SK-N-SH (cell line): ENCODE results near the gene PRND. TPM values are rescaled to one million over a fixed set of nuclear protein-coding genes. Genes with fewer than 3 reads are reported as not detected.

Source experiments
- CTCF ChIA-PET: fragments of 300-600, 350-600 bp; formaldehyde crosslinking; extraction: SDS; loops from one replicate; lab custom pipeline; 2021; lab: Yijun Ruan, JAX
- POLR2A ChIA-PET: fragments of 350-600 bp; sonication (Branson Sonifier 250); formaldehyde crosslinking; extraction: SDS; loops from one replicate; lab custom pipeline; 2020; ENCODE audit warnings: antibody characterized with exemption, inconsistent platforms; lab: Yijun Ruan, JAX
- DNase-seq: peaks from one replicate; pipeline ENCODE4 v3.0.0; 2012
- H2AFZ ChIP-seq: fragments of 200-600 bp; sonication (generic); 2 replicates; pipeline ENCODE4 v1.8.1; 2016; ENCODE audit warnings: antibody characterized with exemption, mild to moderate bottlenecking, low read depth
- H3F3A ChIP-seq: fragments of 200-600 bp; sonication (generic); replicated peaks from 2 replicates; pipeline ENCODE3; 2016; ENCODE audit warnings: antibody characterized with exemption, mild to moderate bottlenecking; ENCODE audit not compliant: insufficient read depth
- H3K27ac ChIP-seq, 2 experiments: fragments of 200-500 bp in 1 of 2; fragments of 200-600 bp in 1 of 2; sonication (Bioruptor generic) in 1 of 2; sonication (generic), shearing (Covaris generic) in 1 of 2; 2 replicates each; pipeline versions ENCODE4 v1.5.1 to v1.6.1; 2014 to 2016; ENCODE audit warnings: low read depth in 2 of 2, inconsistent platforms in 1 of 2, low read length in 1 of 2, mild to moderate bottlenecking in 1 of 2, mixed read lengths in 1 of 2
- H3K27me3 ChIP-seq: fragments of 200-600 bp; sonication (generic), shearing (Covaris generic); 2 replicates; pipeline ENCODE4 v1.6.1; 2016; ENCODE audit warnings: mixed run types; ENCODE audit not compliant: insufficient read depth
- H3K36me3 ChIP-seq, 2 experiments: fragments of 200-500 bp in 1 of 2; fragments of 200-600 bp in 1 of 2; sonication (Bioruptor generic) in 1 of 2; sonication (generic) in 1 of 2; replicated peaks in 1 of 2; 2 replicates each; pipeline versions ENCODE3 to v1.5.1; 2014 to 2016; ENCODE audit warnings: low read length in 1 of 2, mild to moderate bottlenecking in 1 of 2; ENCODE audit not compliant: insufficient read depth in 2 of 2, control insufficient read depth in 1 of 2
- H3K4me1 ChIP-seq, 2 experiments: fragments of 200-500 bp in 1 of 2; fragments of 200-600 bp in 1 of 2; sonication (Bioruptor generic) in 1 of 2; sonication (generic), shearing (Covaris generic) in 1 of 2; 2 replicates each; pipeline versions ENCODE4 v1.5.1 to v1.6.1; 2014 to 2016; ENCODE audit warnings: low read depth in 1 of 2, low read length in 1 of 2, mixed run types in 1 of 2; ENCODE audit not compliant: insufficient read depth in 2 of 2, control insufficient read depth in 1 of 2
- H3K4me2 ChIP-seq: fragments of 200-600 bp; sonication (generic), shearing (Covaris generic); 2 replicates; pipeline ENCODE4 v1.6.1; 2017; ENCODE audit warnings: mixed run types
- H3K4me3 ChIP-seq, 2 experiments: fragments of 200-500 bp in 1 of 2; fragments of 200-600 bp in 1 of 2; sonication (Bioruptor generic) in 1 of 2; sonication (generic), shearing (Covaris generic) in 1 of 2; 2 replicates each; pipeline versions ENCODE4 v1.5.1 to v1.8.1; 2014 to 2016; ENCODE audit warnings: low read depth in 2 of 2, inconsistent platforms in 1 of 2, low read length in 1 of 2, mild to moderate bottlenecking in 1 of 2, mixed read lengths in 1 of 2, moderate library complexity in 1 of 2
- H3K79me2 ChIP-seq: fragments of 200-600 bp; sonication (generic); 2 replicates; pipeline ENCODE4 v1.8.1; 2017; ENCODE audit warnings: mild to moderate bottlenecking; ENCODE audit not compliant: insufficient read depth
- H3K9ac ChIP-seq: fragments of 200-600 bp; sonication (generic); 2 replicates; pipeline ENCODE4 v1.6.1; 2017; ENCODE audit warnings: mixed run types
- H3K9me2 ChIP-seq: fragments of 200-600 bp; sonication (generic); 2 replicates; pipeline ENCODE4 v1.6.1; 2017; ENCODE audit warnings: mixed run types
- H3K9me3 ChIP-seq: fragments of 200-600 bp; sonication (generic); 2 replicates; pipeline ENCODE4 v1.6.1; 2017; ENCODE audit warnings: mixed run types, mild to moderate bottlenecking, moderate library complexity
- H4K20me1 ChIP-seq: fragments of 200-600 bp; sonication (generic); 2 replicates; pipeline ENCODE4 v1.6.1; 2017; ENCODE audit warnings: mild to moderate bottlenecking, mixed run types; ENCODE audit not compliant: insufficient read depth
- CHD2 ChIP-seq: fragments of 150-350 bp; IDR thresholded peaks from 2 replicates; pipeline ENCODE4 v1.6.1; 2018; ENCODE audit warnings: low read length; ENCODE audit not compliant: partially characterized antibody
- CTCF ChIP-seq: fragments of 200-600 bp; sonication (generic); IDR thresholded peaks from 2 replicates; pipeline ENCODE4 v1.6.1; 2017; ENCODE audit warnings: antibody characterized with exemption, mild to moderate bottlenecking, moderate library complexity
- EP300 ChIP-seq, 2 experiments: IDR thresholded peaks; 2 replicates each; pipeline versions ENCODE4 v1.4.0 to v1.6.1; 2012; ENCODE audit warnings: borderline replicate concordance in 1 of 2, low read depth in 1 of 2, low read length in 1 of 2
- EZH2phosphoT487 ChIP-seq: fragments of 200-600 bp; sonication (generic); IDR thresholded peaks from 2 replicates; pipeline ENCODE4 v1.6.1; 2017; ENCODE audit warnings: low read depth, mixed run types, mild to moderate bottlenecking, antibody characterized with exemption, moderate library complexity, borderline replicate concordance
- FOXJ3 ChIP-seq: sonication (generic); formaldehyde crosslinking; IDR thresholded peaks from 2 replicates; pipeline ENCODE4 v1.5.1; 2020; ENCODE audit warnings: mild to moderate bottlenecking, missing genetic modification reagents
- FOXM1 ChIP-seq: IDR thresholded peaks from 2 replicates; pipeline ENCODE4 v1.4.0; 2012; ENCODE audit warnings: low read depth, mild to moderate bottlenecking
- GABPA ChIP-seq: IDR thresholded peaks from 2 replicates; pipeline ENCODE4 v1.4.0; 2012; ENCODE audit warnings: low read depth, mild to moderate bottlenecking
- MXI1 ChIP-seq: IDR thresholded peaks from 2 replicates; pipeline ENCODE4 v1.6.1; 2012; ENCODE audit warnings: mild to moderate bottlenecking, low read depth, low read length, improper control_type of control experiment
- NFIC ChIP-seq: IDR thresholded peaks from 2 replicates; pipeline ENCODE4 v1.4.0; 2012; ENCODE audit warnings: borderline replicate concordance
- PBX3 ChIP-seq: IDR thresholded peaks from 2 replicates; pipeline ENCODE4; 2012
- RXRA ChIP-seq: IDR thresholded peaks from 2 replicates; pipeline ENCODE4 v1.4.0; 2012; ENCODE audit warnings: low read depth, mild to moderate bottlenecking, borderline replicate concordance
- SMC3 ChIP-seq: IDR thresholded peaks from 2 replicates; pipeline ENCODE4 v1.6.1; 2012; ENCODE audit warnings: low read depth, low read length, improper control_type of control experiment
- TAF1 ChIP-seq: IDR thresholded peaks from 2 replicates; pipeline ENCODE4 v1.6.1; 2012; ENCODE audit warnings: low read depth, mild to moderate bottlenecking, low read length, moderate library complexity, borderline replicate concordance
- TCF12 ChIP-seq: IDR thresholded peaks from 2 replicates; pipeline ENCODE4 v1.4.0; 2012
- YY1 ChIP-seq: IDR thresholded peaks from 2 replicates; pipeline ENCODE4 v1.4.0; 2012; ENCODE audit warnings: low read depth, mild to moderate bottlenecking
- ZBTB33 ChIP-seq: IDR thresholded peaks from 2 replicates; pipeline ENCODE4 v1.4.0; 2012; ENCODE audit warnings: low read depth, borderline replicate concordance
- WGBS: methylation state at CpG from one replicate; pipeline ENCODE4 v1.1.6; 2017; ENCODE audit warnings: low lambda C conversion rate; 5-methylcytosine and 5-hydroxymethylcytosine counted together
- polyA plus RNA-seq, 3 experiments: library from polyadenylated mRNA; depleted of rRNA; stranded (reverse); fragments of >200 nt; gene quantifications; 2 replicates each; pipeline ENCODE4 v1.2.3, GENCODE V29; 2012
- TF ChIP-seq, protein P1 (sequence below): IDR thresholded peaks from 2 replicates; pipeline ENCODE4 v1.4.0; 2012; ENCODE audit warnings: low read depth
- TF ChIP-seq, protein P2 (sequence below): fragments of 150-350 bp; IDR thresholded peaks from 2 replicates; pipeline ENCODE4 v1.6.1; 2017; ENCODE audit warnings: antibody characterized with exemption, low read length, low read depth, borderline replicate concordance

The PRND gene
- polyA plus RNA-seq, 1 of the 3 experiments (the other 2 are of a cell fraction): not detected

GRCh38 chr20:4714818-4715217, 6.9 kb upstream of the PRND start:
- ChIA-PET POLR2A (no interaction called here), CTCF (interaction anchor here (1.9 kb wide), 1 partner anchor 107 kb away, joined by 8 read pairs; no protein-coding TSS in a partner anchor)
- Histone ChIP-seq H3K27me3 (no peaks in the 10 kb centered on the region), H3F3A (no peaks in the 10 kb centered on the region), H3K4me2 (no peak overlapping the region), H4K20me1 (no peaks in the 10 kb centered on the region), H3K9me3 (no peaks in the 10 kb centered on the region), H3K4me1 (no peaks in the 10 kb centered on the region), H3K4me3 (no peak overlapping the region), H3K79me2 (no peaks in the 10 kb centered on the region), H3K9me2 (no peaks in the 10 kb centered on the region), H2AFZ (no peak overlapping the region), H3K9ac (no peak overlapping the region), H3K27ac (no peak overlapping the region), H3K36me3 (no peaks in the 10 kb centered on the region)
- no peak for DNase-seq
- TF ChIP-seq FOXM1: no peak
- TF ChIP-seq CHD2: no peak
- no peak for TF ChIP-seq GABPA
- no peak for TF ChIP-seq EZH2phosphoT487
- TF ChIP-seq TCF12: no peak
- TF ChIP-seq TAF1: no peak
- no peak for TF ChIP-seq YY1
- no peak for TF ChIP-seq SMC3
- no peak for TF ChIP-seq FOXJ3 (CRISPR knock-in tag)
- TF ChIP-seq EP300 (IDR thresholded peaks at IDR 0.05; ENCODE audit: borderline replicate concordance in 1 of 2, low read depth in 1 of 2, low read length in 1 of 2): no peak
- no peak for TF ChIP-seq RXRA
- WGBS: 56% methylated on average over 1 of the region's 1 CpG

GRCh38 chr20:4717816-4718570, 3.7 kb upstream of the PRND start:
- Histone ChIP-seq H3K27ac (no peak overlapping the region), H3K27me3 (no peaks in the 10 kb centered on the region), H3K4me1 (peaks cover 0 to 3% of the 10 kb centered on the region in 2 experiments; a peak in 1 of 4 replicates), H3K79me2 (no peaks in the 10 kb centered on the region), H3K9me3 (no peaks in the 10 kb centered on the region), H3K36me3 (no peaks in the 10 kb centered on the region), H3K4me2 (no peak overlapping the region), H3K9me2 (no peaks in the 10 kb centered on the region), H3K9ac (no peak overlapping the region), H4K20me1 (no peaks in the 10 kb centered on the region), H3F3A (no peaks in the 10 kb centered on the region), H3K4me3 (no peak overlapping the region), H2AFZ (no peak overlapping the region)
- ChIA-PET CTCF (interaction anchor here (1.4 kb wide), 1 partner anchor 232 kb away, joined by 3 read pairs; no protein-coding TSS in a partner anchor), POLR2A (no interaction called here)
- TF ChIP-seq CHD2: no peak
- no peak for TF ChIP-seq CTCF
- TF ChIP-seq PBX3: no peak
- TF ChIP-seq SMC3: no peak
- TF ChIP-seq FOXM1: no peak
- TF ChIP-seq, protein P1, sequence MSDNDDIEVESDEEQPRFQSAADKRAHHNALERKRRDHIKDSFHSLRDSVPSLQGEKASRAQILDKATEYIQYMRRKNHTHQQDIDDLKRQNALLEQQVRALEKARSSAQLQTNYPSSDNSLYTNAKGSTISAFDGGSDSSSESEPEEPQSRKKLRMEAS: no peak
- no peak for TF ChIP-seq FOXJ3 (CRISPR knock-in tag)
- TF ChIP-seq RXRA: no peak
- no peak for TF ChIP-seq ZBTB33
- TF ChIP-seq MXI1: no peak
- no peak for TF ChIP-seq EP300 (IDR thresholded peaks at IDR 0.05; ENCODE audit: borderline replicate concordance in 1 of 2, low read depth in 1 of 2, low read length in 1 of 2)
- no peak for TF ChIP-seq NFIC
- TF ChIP-seq, protein P2, sequence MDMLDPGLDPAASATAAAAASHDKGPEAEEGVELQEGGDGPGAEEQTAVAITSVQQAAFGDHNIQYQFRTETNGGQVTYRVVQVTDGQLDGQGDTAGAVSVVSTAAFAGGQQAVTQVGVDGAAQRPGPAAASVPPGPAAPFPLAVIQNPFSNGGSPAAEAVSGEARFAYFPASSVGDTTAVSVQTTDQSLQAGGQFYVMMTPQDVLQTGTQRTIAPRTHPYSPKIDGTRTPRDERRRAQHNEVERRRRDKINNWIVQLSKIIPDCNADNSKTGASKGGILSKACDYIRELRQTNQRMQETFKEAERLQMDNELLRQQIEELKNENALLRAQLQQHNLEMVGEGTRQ: no peak
- no peak for DNase-seq
- 78% methylated on average over 12 of the region's 12 CpGs for WGBS
